Lung (tissue), 16 donors: ENCODE results near the gene HMGCR. TPM values are rescaled to one million over a fixed set of nuclear protein-coding genes. Genes with fewer than 3 reads are reported as not detected.
"Not testable (repeated sequence)": the region's sequence is repeated elsewhere in the genome, so short reads cannot be mapped to it uniquely, and the experiment has no call there.

Source experiments
- ATAC-seq: fragments of 200-7000 bp; cut with Tn5 transposase; one replicate; pipeline ENCODE4 v1.9.1; 2020; ENCODE audit warnings: moderate number of reproducible peaks; ENCODE audit not compliant: insufficient read depth, low FRiP score
- DNase-seq, 3 donors: peaks; one replicate each; pipeline ENCODE4 v3.0.0-alpha.2; 2013 to 2017
- H3K27ac ChIP-seq, 2 donors: one replicate each; pipeline ENCODE4 v1.5.1; 2013; ENCODE audit warnings: mild to moderate bottlenecking in 2 of 2, moderate library complexity in 2 of 2, control low read depth in 1 of 2, inconsistent platforms in 1 of 2, low read depth in 1 of 2, low read length in 1 of 2
- H3K27me3 ChIP-seq, 3 donors: one replicate each; pipeline ENCODE4 v1.5.1; 2013; ENCODE audit warnings: low read length in 2 of 3; ENCODE audit not compliant: control insufficient read depth in 3 of 3, insufficient read depth in 3 of 3
- H3K36me3 ChIP-seq, 4 donors: one replicate each; pipeline ENCODE4 v1.5.1; 2013; ENCODE audit warnings: low read length in 4 of 4, mild to moderate bottlenecking in 1 of 4, moderate library complexity in 1 of 4; ENCODE audit not compliant: control insufficient read depth in 4 of 4, insufficient read depth in 4 of 4
- H3K4me1 ChIP-seq, 5 donors: one replicate each; pipeline ENCODE4 v1.5.1; 2013; ENCODE audit warnings: low read length in 5 of 5, mild to moderate bottlenecking in 2 of 5, moderate library complexity in 1 of 5; ENCODE audit not compliant: control insufficient read depth in 5 of 5, insufficient read depth in 5 of 5
- H3K4me3 ChIP-seq: one replicate; pipeline ENCODE4 v1.5.1; 2013; ENCODE audit warnings: mild to moderate bottlenecking, control low read depth, moderate library complexity
- H3K9ac ChIP-seq, 2 donors: one replicate each; pipeline ENCODE4 v1.5.1; 2013; ENCODE audit warnings: low read length in 2 of 2, control low read depth in 1 of 2; ENCODE audit not compliant: insufficient read depth in 1 of 2
- H3K9me3 ChIP-seq, 4 donors: one replicate each; pipeline ENCODE4 v1.5.1; 2013; ENCODE audit warnings: low read length in 3 of 4, mild to moderate bottlenecking in 1 of 4, moderate library complexity in 1 of 4; ENCODE audit not compliant: control insufficient read depth in 4 of 4, insufficient read depth in 3 of 4
- CTCF ChIP-seq: IDR thresholded peaks from 2 replicates; pipeline ENCODE4 v1.5.1; 2012; ENCODE audit warnings: mild to moderate bottlenecking; ENCODE audit errors: control extremely low read depth, extremely low read depth
- WGBS, 2 donors: extraction: QIAGEN DNeasy Blood & Tissue Kit; methylation state at CpG; one replicate each; pipeline ENCODE4 v1.1.7; 2013; 5-methylcytosine and 5-hydroxymethylcytosine counted together
- long read RNA-seq, 5 donors: transcript quantifications; one replicate each; lab custom pipeline, GENCODE V29; 2026
- polyA plus RNA-seq, 2 donors: library from polyadenylated mRNA; stranded (reverse); fragments of 200-250 nt; gene quantifications; one replicate each; pipeline ENCODE4 v1.2.1, GENCODE V29; 2013
- total RNA-seq, 2 donors: library from RNA; depleted of rRNA in 1 of 2; stranded (reverse); fragments of >200 nt in 1 of 2; gene quantifications; one replicate each; pipeline ENCODE4 v1.2.1, GENCODE V29; 2014 to 2021
- donor health status: control.
- donor health status: control.
- donor health status: Bipolar disorder and iron deficiency.
- donor health status: healthy.
- donor health status: DM: yes; HTN: yes; CAD: no.

HMGCR gene
- total RNA-seq (100 to 1,000 TPM; 127 to 177 TPM), polyA plus RNA-seq (10 to 100 TPM; 15.5 to 56.2 TPM)
- long read RNA-seq, donor 1, full-length matches to known transcripts: 11 of 28 reads
- long read RNA-seq, donor 1, partial matches to known transcripts: 17 of 28 reads
- long read RNA-seq, donor 1, other reads (novel, unspliced or antisense): 0 of 28 reads
- long read RNA-seq, donor 2, partial matches to known transcripts: 0 of 1 reads
- long read RNA-seq, donor 2, other reads (novel, unspliced or antisense): 0 of 1 reads
- long read RNA-seq, donor 3, full-length matches to known transcripts: 7 of 7 reads
- long read RNA-seq, donor 3, partial matches to known transcripts: 0 of 7 reads
- long read RNA-seq, donor 3, other reads (novel, unspliced or antisense): 0 of 7 reads
- long read RNA-seq, donor 4, partial matches to known transcripts: 0 of 4 reads
- long read RNA-seq, donor 4, other reads (novel, unspliced or antisense): 0 of 4 reads
- long read RNA-seq, donor 5, full-length matches to known transcripts: 9 of 31 reads
- long read RNA-seq, donor 5, partial matches to known transcripts: 15 of 31 reads
- long read RNA-seq, donor 5, other reads (novel, unspliced or antisense): 7 of 31 reads

- peak within 1 kb of the TSS; percentile 87 to 95 for H3K27ac ChIP-seq
- no peaks in the 10 kb centered on the region for H3K36me3 ChIP-seq
- peak within 1 kb of the TSS; percentile 78 to 90 for H3K9ac ChIP-seq
- peaks cover 0 to 23% (median 5%) of the 10 kb centered on the region in 5 donors for H3K4me1 ChIP-seq
- TF ChIP-seq CTCF: peak; percentile 0
- H3K9me3 ChIP-seq: no peaks in the 10 kb centered on the region
- peak; percentile 98 for ATAC-seq
- WGBS, 2 donors: 0 to 1% methylated on average over 52 to 56 of the region's 56 CpGs
- no peaks in the 10 kb centered on the region for H3K27me3 ChIP-seq
- peak within 1 kb of the TSS; percentile 85 for H3K4me3 ChIP-seq
- DNase-seq: peak; percentile 99 to 100 (median 100)
Observed at GRCh38 chr5:75336615-75337336, at the start of gene HMGCR. Gene HMGCR, plus strand, starts transcription at chr5:75337220. Its CDS starts 5,386 bp downstream, at chr5:75342606.

GRCh38 chr5:75291844-75292243, 45.2 kb upstream of the HMGCR start:
- not testable (repeated sequence) for ATAC-seq, H3K9me3 ChIP-seq, H3K27me3 ChIP-seq, H3K4me1 ChIP-seq, H3K36me3 ChIP-seq, DNase-seq, H3K27ac ChIP-seq, H3K9ac ChIP-seq, H3K4me3 ChIP-seq
- 84 to 86% methylated on average over 3 of the region's 3 CpGs for WGBS, 2 donors

- Histone ChIP-seq H3K4me1 (no peaks in the 10 kb centered on the region), H3K4me3 (no peak overlapping the region), H3K27ac (no peak overlapping the region), H3K27me3 (no peaks in the 10 kb centered on the region), H3K9ac (no peak overlapping the region), H3K9me3 (no peaks in the 10 kb centered on the region), H3K36me3 (no peaks in the 10 kb centered on the region)
- DNase-seq: no peak
- ATAC-seq: no peak
- no peak for TF ChIP-seq CTCF
Observed at GRCh38 chr5:75300084-75300483, 36.9 kb upstream of the HMGCR start.

GRCh38 chr5:75303419-75303818, 33.6 kb upstream of the HMGCR start:
- Histone ChIP-seq H3K27ac (no peak overlapping the region), H3K4me1 (no peaks in the 10 kb centered on the region), H3K9me3 (no peaks in the 10 kb centered on the region), H3K36me3 (no peaks in the 10 kb centered on the region), H3K27me3 (no peaks in the 10 kb centered on the region), H3K9ac (no peak overlapping the region), H3K4me3 (no peak overlapping the region)
- 78 to 94% methylated on average over 4 of the region's 4 CpGs for WGBS, 2 donors
- TF ChIP-seq CTCF: no peak
- ATAC-seq (no peak), DNase-seq (no peak)

- H3K4me3 ChIP-seq, DNase-seq, H3K36me3 ChIP-seq, H3K9me3 ChIP-seq, ATAC-seq, H3K4me1 ChIP-seq, H3K9ac ChIP-seq, H3K27ac ChIP-seq, H3K27me3 ChIP-seq: not testable (repeated sequence)
- 87 to 88% methylated on average over 11 of the region's 11 CpGs for WGBS, 2 donors
Observed at GRCh38 chr5:75304486-75304885, 32.5 kb upstream of the HMGCR start.
